Measurements from ENCODE around the gene DUSP1.

DUSP1 gene

DNA sequence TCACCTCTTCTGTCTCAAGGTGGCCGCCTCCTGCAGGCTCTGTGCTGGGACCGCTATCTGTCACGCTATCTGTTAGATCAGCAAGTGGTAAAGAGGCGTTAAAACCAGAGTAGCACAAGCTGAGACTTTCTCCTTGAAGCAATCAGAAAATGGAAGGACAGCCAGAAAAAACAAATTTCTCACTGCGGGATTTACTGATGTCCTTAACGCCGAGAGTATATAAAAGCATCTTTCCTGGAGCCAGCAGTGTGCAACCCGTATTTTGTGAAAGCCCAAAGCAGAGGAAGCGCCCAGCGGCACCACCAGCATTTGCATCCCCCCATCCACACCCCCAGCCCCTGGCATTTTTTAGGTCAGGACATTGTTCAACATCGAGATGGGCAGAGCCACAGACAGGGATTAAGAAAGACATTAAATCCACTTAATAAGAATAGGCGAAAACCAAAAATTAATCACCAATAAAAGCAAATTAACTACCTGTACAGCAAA, 48.6 kb downstream of the DUSP1 start:
- no peaks in the 10 kb centered on the region for H3K36me3 ChIP-seq (ENCODE audit: control insufficient read depth, insufficient read depth, low read length)
- H3K4me1 ChIP-seq (ENCODE audit: control insufficient read depth, insufficient read depth, low read length), result no peaks in the 10 kb centered on the region
- H3K9me3 ChIP-seq (ENCODE audit: control insufficient read depth, insufficient read depth, low read length), result no peaks in the 10 kb centered on the region
- no peak for DNase-seq (ENCODE audit: low read depth, low spot score)
- no peak overlapping the region for H3K27ac ChIP-seq (ENCODE audit: low read length)
- H3K4me3 ChIP-seq (ENCODE audit: low read length), result no peak overlapping the region
- H3K27me3 ChIP-seq (ENCODE audit: control insufficient read depth, insufficient read depth, low read length), result peaks cover 2% of the 10 kb centered on the region; the same call in 1 of the 2 replicates
- WGBS (ENCODE audit: insufficient coverage, insufficient read length), result no CpG with 5 or more reads among the region's 12 CpGs

DNA sequence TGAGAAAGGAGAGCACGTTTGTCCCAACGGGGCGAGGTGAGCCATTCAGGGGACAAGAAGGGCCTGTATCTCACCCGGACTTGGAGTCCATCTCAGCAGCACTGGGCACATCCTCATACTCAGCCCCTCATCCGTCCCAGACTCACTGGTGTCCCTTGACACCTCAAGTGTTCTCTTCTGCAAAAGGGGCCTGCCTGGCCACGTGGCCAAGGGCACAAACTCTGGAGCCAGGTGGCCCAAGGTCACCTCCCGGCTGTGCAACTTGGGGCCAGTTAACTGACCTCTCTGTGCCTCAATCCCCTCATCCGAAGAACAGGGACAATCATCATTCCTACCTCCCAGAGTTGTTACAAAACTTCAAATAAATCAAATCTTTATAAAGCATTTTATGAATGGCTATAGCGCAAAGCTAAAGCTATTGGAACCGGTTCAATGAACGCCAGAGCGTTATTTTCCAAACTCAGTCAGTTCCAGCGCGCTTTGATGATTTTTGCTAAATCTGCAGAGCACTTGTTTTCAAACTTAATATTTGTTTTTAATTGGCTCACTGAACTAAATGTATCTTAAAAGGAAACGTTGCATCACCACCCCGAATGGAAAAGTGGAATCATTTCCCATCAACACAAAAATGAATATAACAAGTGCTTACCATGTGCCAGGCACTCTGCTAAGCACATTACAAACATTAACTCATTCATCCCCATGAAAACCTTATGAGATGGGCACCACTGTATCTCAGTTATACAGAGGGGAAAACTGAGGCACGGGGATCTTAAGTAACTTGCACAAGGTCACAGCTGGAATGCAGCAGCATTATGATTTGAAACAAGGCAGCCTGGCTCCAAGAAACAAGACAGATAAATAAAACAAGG, 49.3 kb downstream of the DUSP1 start:
- WGBS (ENCODE audit: insufficient coverage, insufficient read length), result no CpG with 5 or more reads among the region's 17 CpGs
- Histone ChIP-seq H3K36me3 (ENCODE audit: control insufficient read depth, insufficient read depth, low read length) (no peaks in the 10 kb centered on the region), H3K4me1 (ENCODE audit: control insufficient read depth, insufficient read depth, low read length) (peaks cover 2% of the 10 kb centered on the region; the same call in 1 of the 2 replicates), H3K27me3 (ENCODE audit: control insufficient read depth, insufficient read depth, low read length) (peaks cover 2% of the 10 kb centered on the region; the same call in 1 of the 2 replicates), H3K4me3 (ENCODE audit: low read length) (no peak overlapping the region), H3K27ac (ENCODE audit: low read length) (no peak overlapping the region), H3K9me3 (ENCODE audit: control insufficient read depth, insufficient read depth, low read length) (no peaks in the 10 kb centered on the region)
- DNase-seq (ENCODE audit: low read depth, low spot score), result no peak

DNA sequence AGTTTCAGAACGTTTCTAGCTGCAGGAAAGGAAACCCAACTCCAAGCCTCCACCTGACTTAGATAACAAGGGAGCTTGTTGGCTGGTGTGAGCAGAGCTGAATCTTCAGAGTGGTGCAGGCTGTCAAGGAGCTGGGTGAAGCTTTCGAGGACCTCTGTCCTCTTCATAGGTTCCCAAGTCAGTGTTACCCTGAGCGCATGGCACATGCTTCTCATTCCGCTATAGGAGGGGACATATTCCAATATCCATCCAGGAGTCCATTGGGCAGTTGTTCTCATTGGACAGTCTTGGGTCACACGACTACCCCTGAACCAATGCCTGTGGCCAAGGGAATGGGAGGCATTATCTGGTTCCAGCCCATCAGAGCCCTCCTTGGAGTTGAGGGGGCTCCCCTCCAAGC, 50.3 kb downstream of the DUSP1 start:
- Histone ChIP-seq H3K27me3 (ENCODE audit: control insufficient read depth, insufficient read depth, low read length) (peaks cover 2% of the 10 kb centered on the region; the same call in 1 of the 2 replicates), H3K9me3 (ENCODE audit: control insufficient read depth, insufficient read depth, low read length) (no peaks in the 10 kb centered on the region), H3K4me3 (ENCODE audit: low read length) (no peak overlapping the region), H3K36me3 (ENCODE audit: control insufficient read depth, insufficient read depth, low read length) (no peaks in the 10 kb centered on the region), H3K4me1 (ENCODE audit: control insufficient read depth, insufficient read depth, low read length) (peaks cover 2% of the 10 kb centered on the region; the same call in 1 of the 2 replicates), H3K27ac (ENCODE audit: low read length) (no peak overlapping the region)
- no peak for DNase-seq (ENCODE audit: low read depth, low spot score)
- no CpG with 5 or more reads among the region's 5 CpGs for WGBS (ENCODE audit: insufficient coverage, insufficient read length)

DNA sequence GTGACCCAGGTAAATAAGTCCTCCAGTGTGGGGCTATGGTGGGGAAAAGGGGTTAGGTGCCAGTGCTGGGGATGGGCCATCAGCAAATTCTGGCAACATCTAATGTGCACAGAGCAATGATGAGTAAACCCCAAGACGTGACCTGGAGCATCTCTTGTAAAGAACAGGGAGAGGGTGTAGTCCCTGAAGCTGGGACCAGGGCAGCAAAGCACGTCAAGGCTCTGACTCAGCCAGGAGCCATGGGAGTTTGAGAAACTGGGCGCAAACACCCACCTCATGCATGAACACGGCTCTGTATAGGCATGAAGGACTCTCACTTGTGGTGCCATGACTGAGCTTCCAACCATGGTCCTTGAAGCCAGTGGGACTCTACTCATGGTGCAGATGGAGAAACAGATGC, 51.8 kb downstream of the DUSP1 start:
- WGBS (ENCODE audit: insufficient coverage, insufficient read length), result no CpG with 5 or more reads among the region's 4 CpGs
- Histone ChIP-seq H3K9me3 (ENCODE audit: control insufficient read depth, insufficient read depth, low read length) (no peaks in the 10 kb centered on the region), H3K27me3 (ENCODE audit: control insufficient read depth, insufficient read depth, low read length) (peaks cover under 1% of the 10 kb centered on the region; the same call in 1 of the 2 replicates), H3K36me3 (ENCODE audit: control insufficient read depth, insufficient read depth, low read length) (no peaks in the 10 kb centered on the region), H3K4me3 (ENCODE audit: low read length) (no peak overlapping the region), H3K27ac (ENCODE audit: low read length) (no peak overlapping the region), H3K4me1 (ENCODE audit: control insufficient read depth, insufficient read depth, low read length) (peaks cover 2% of the 10 kb centered on the region; the same call in 1 of the 2 replicates)
- DNase-seq (ENCODE audit: low read depth, low spot score), result no peak

DNA sequence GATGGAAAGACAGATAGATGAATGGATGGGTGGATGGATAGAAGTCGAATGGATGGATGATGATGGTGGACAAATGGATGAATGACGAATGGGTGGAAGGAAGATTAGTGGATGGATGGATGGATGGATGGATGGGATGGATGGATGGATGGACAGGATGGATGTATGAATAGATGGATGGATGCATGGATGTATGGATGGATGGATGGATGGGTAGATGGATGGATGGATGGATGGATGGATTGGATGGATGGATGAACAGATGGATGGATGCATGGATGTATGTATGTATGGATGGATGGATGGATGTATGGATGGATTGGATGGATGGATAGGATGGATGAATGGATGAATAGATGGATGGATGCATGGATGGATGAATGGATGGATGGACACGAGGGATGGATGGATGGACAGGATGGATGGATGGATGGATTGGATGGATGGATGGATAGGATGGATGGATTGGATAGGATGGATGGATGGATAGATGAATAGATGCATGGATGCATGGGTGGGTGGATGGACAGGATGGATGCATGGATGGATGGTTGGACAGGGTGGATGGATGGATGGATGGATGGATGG, 52.4 kb downstream of the DUSP1 start:
- Histone ChIP-seq H3K9me3 (ENCODE audit: control insufficient read depth, insufficient read depth, low read length) (no peaks in the 10 kb centered on the region), H3K27ac (ENCODE audit: low read length) (no peak overlapping the region), H3K36me3 (ENCODE audit: control insufficient read depth, insufficient read depth, low read length) (no peaks in the 10 kb centered on the region), H3K4me1 (ENCODE audit: control insufficient read depth, insufficient read depth, low read length) (peaks cover 2% of the 10 kb centered on the region; the same call in 1 of the 2 replicates), H3K27me3 (ENCODE audit: control insufficient read depth, insufficient read depth, low read length) (no peaks in the 10 kb centered on the region; the same call in 1 of the 2 replicates), H3K4me3 (ENCODE audit: low read length) (no peak overlapping the region)
- WGBS (ENCODE audit: insufficient coverage, insufficient read length), result 100% methylated on average over 2 of the region's 3 CpGs
- no peak for DNase-seq (ENCODE audit: low read depth, low spot score)

All from iPS DF 6.9 (cell line).